HG03103 (cell line): ENCODE results near the gene SENP1.

Experiments used
- ATAC-seq: cut with Tn5 transposase; IDR thresholded peaks from one replicate; pipeline ENCODE4 v1.9.1; 2021; ENCODE audit warnings: low read depth; ENCODE audit not compliant: unreplicated experiment

The SENP1 gene

GRCh38 chr12:48021485-48022179 is 84.2 kb downstream of the SENP1 start:
- no peak for ATAC-seq

GRCh38 chr12:48019639-48020265 is 86.1 kb downstream of the SENP1 start:
- ATAC-seq = no peak

- no peak for ATAC-seq
Observed at GRCh38 chr12:48018618-48018995, 87.3 kb downstream of the SENP1 start.

- ATAC-seq = no peak
Observed at GRCh38 chr12:48017921-48018617, 87.8 kb downstream of the SENP1 start.

GRCh38 chr12:48017496-48017895 is 88.4 kb downstream of the SENP1 start:
- ATAC-seq = no peak

- ATAC-seq = no peak
Observed at GRCh38 chr12:48016373-48017020, 89.4 kb downstream of the SENP1 start.

GRCh38 chr12:48015954-48016353 is 89.9 kb downstream of the SENP1 start:
- ATAC-seq = no peak

GRCh38 chr12:48015129-48015528 is 90.8 kb downstream of the SENP1 start:
- ATAC-seq = no peak

GRCh38 chr12:48013287-48013686 is 92.6 kb downstream of the SENP1 start:
- no peak for ATAC-seq

- ATAC-seq = no peak
Observed at GRCh38 chr12:48012070-48012469, 93.8 kb downstream of the SENP1 start.

GRCh38 chr12:48010366-48010970 is 95.4 kb downstream of the SENP1 start:
- ATAC-seq = no peak

GRCh38 chr12:48009471-48009870 is 96.4 kb downstream of the SENP1 start:
- ATAC-seq = no peak

GRCh38 chr12:48008950-48009349 is 96.9 kb downstream of the SENP1 start:
- no peak for ATAC-seq

- no peak for ATAC-seq
Observed at GRCh38 chr12:48008349-48008748, 97.5 kb downstream of the SENP1 start.

- ATAC-seq = no peak
Observed at GRCh38 chr12:48007206-48007605, 98.7 kb downstream of the SENP1 start.

GRCh38 chr12:48005750-48006021 is 100.2 kb downstream of the SENP1 start:
- ATAC-seq = no peak

- ATAC-seq = no peak
Observed at GRCh38 chr12:48005001-48005749, 100.7 kb downstream of the SENP1 start.

- no peak for ATAC-seq
Observed at GRCh38 chr12:48004053-48004941, 101.6 kb downstream of the SENP1 start, which contains the start of gene COL2A1. Gene COL2A1, minus strand, starts transcription at chr12:48004476. Its CDS starts 155 bp downstream, at chr12:48004321.
